Kidney epithelial cell (primary cell): ENCODE measurements around the gene CCR7. TPM values are rescaled to one million over a fixed set of nuclear protein-coding genes. Genes with fewer than 3 reads are reported as not detected.
"Not testable (repeated sequence)": the region's sequence is repeated elsewhere in the genome, so short reads cannot be mapped to it uniquely, and the experiment has no call there.

Source experiments
- DNase-seq: peaks from one replicate; pipeline ENCODE4 v3.0.0-alpha.2; 2010; ENCODE audit warnings: low read depth
- H3K27me3 ChIP-seq: 2 replicates; pipeline ENCODE4 v1.6.0; 2011; ENCODE audit warnings: low read length; ENCODE audit not compliant: control insufficient read depth, insufficient read depth
- H3K36me3 ChIP-seq: 2 replicates; pipeline ENCODE4 v1.5.1; 2011; ENCODE audit warnings: low read length; ENCODE audit not compliant: control insufficient read depth, insufficient read depth
- H3K4me3 ChIP-seq: 2 replicates; pipeline ENCODE4 v1.5.1; 2011; ENCODE audit warnings: low read depth, mild to moderate bottlenecking, control low read depth, low read length
- total RNA-seq: library from RNA; depleted of rRNA; stranded (reverse); fragments of >200 nt; gene quantifications from 2 replicates; pipeline ENCODE4 v1.2.3, GENCODE V29; 2015
- TF ChIP-seq, protein P1 (sequence below): IDR thresholded peaks from 2 replicates; pipeline ENCODE4 v1.5.1; 2011; ENCODE audit warnings: mild to moderate bottlenecking, moderate library complexity, low read length, control low read depth, inconsistent platforms; ENCODE audit not compliant: insufficient read depth, poor library complexity, severe bottlenecking

Gene CCR7
- total RNA-seq, 1 donor from 2014 or later, result not detected

DNA sequence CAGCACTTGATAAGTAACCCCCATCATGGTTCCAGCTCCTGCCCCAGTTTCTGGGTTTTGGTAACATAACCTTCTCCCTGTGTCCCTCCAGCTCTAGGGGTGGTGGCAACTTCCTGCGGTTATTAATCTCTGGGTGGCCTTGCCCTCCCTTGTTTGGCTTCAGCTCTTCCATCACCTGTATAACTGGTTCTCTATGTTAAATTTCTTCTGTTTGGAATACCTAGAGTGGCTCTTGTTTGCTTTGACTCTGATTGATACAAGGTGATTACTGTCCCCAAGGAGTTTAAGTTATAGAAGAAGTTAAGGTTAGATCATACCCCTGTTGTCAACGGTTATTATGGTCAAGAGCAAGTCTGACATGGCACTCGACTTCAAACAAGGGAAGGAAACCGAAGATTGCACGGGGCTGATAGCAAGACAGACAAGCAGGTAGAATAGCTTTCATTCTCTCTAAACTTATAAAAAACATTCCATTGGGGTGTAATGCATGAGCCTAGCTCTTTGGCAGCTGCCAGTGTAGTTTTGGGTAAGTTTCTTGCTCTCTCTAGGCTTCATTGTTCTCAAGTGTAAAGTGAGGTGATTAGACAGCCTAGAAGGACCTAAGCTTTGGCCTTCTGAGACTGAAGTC, 11.0 kb upstream of the CCR7 start:
- Histone ChIP-seq H3K27me3 (no peaks in the 10 kb centered on the region), H3K36me3 (no peaks in the 10 kb centered on the region), H3K4me3 (no peak overlapping the region)
- TF ChIP-seq, protein P1, sequence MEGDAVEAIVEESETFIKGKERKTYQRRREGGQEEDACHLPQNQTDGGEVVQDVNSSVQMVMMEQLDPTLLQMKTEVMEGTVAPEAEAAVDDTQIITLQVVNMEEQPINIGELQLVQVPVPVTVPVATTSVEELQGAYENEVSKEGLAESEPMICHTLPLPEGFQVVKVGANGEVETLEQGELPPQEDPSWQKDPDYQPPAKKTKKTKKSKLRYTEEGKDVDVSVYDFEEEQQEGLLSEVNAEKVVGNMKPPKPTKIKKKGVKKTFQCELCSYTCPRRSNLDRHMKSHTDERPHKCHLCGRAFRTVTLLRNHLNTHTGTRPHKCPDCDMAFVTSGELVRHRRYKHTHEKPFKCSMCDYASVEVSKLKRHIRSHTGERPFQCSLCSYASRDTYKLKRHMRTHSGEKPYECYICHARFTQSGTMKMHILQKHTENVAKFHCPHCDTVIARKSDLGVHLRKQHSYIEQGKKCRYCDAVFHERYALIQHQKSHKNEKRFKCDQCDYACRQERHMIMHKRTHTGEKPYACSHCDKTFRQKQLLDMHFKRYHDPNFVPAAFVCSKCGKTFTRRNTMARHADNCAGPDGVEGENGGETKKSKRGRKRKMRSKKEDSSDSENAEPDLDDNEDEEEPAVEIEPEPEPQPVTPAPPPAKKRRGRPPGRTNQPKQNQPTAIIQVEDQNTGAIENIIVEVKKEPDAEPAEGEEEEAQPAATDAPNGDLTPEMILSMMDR, result no peak
- no peak for DNase-seq

DNA sequence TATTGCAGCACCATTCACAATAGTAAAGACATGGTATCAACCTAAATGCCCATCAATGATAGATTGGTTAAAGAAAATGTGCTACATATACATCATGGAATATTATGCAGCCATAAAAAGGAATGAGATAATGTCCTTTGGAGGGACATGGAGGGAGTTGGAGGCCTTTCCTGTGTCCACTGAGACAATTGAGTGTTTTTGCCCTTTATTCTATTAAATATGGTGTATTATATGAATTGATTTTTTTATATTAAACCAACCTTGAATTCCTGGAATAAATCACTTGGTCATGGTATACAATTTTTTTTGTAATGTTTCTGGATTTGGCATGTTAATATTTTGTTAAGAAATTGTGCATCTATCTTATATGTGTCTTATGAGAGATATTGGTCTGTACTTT, 9.0 kb upstream of the CCR7 start:
- TF ChIP-seq, protein P1, result no peak
- Histone ChIP-seq H3K27me3 (peaks cover under 1% of the 10 kb centered on the region), H3K36me3 (no peaks in the 10 kb centered on the region), H3K4me3 (no peak overlapping the region)
- DNase-seq, result no peak

DNA sequence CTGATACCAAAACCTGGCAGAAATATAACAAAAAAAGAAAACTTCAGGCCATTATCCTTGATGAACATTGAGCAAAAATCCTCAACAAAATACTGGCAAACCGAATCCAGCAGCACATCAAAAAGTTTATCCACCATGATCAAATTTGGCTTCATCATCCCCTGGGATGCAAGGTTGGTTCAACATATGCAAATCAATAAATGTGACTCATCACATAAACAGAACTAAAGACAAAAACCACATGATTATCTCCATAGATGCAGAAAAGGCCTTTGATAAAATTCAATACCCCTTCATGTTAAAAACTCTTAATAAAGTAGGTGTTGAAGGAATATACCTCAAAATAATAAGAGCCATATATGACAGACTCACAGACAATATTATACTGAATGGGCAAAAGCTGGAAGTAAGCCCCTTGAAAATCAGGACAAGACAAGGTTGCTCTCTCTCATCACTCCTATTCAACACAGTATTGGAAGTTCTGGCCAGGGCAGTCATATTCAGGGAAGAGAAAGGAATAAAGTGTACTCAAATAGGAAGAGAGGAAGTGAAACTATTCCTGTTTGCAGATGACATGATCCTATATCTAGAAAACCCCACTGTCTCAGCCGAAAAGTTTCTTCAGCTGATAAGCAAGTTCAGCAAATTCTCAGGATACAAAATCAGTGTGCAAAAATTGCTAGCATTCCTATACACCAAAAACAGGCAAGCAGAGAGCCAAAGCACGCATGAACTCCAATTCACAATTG, 7.1 kb upstream of the CCR7 start:
- H3K4me3 ChIP-seq, DNase-seq, H3K27me3 ChIP-seq, H3K36me3 ChIP-seq: not testable (repeated sequence)

DNA sequence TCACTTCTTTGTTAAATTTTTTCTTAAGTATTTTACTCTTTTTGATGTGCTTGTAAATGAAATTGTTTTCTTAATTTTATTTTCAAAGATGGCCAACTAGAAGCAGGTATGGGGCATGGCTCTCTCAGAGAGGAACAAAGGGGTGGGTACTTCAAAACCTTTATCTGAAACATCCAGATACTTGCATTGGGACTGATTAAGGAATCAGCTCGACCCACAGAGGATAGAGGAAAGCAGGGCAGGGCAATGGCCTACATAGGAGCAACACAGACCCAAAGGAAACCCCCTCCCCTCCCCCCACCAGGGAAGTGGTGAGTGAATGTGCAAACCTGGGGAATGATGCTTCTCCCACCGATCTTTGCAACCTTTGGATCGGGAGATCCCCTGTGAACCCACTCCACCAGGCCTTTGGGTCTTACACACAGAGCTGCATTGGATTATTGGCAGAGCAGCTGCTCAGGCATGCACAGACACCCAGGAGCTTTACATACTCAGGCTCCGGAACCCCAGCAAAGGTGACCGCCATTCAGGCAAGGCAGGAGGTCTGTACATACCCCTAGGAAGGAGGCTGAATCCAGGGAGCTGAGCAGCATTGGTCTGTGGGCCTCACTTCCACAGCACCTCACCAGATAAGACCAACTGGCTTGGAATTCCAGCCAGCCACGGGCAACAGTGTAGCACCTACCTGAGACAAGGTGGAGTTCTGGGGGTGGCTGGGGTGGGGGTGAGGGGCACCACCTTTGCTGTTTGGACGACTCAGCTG, 3.0 kb upstream of the CCR7 start:
- Histone ChIP-seq H3K4me3 (no peak overlapping the region), H3K36me3 (no peaks in the 10 kb centered on the region), H3K27me3 (peaks cover 10% of the 10 kb centered on the region)
- TF ChIP-seq, protein P1, result no peak
- DNase-seq, result no peak

DNA sequence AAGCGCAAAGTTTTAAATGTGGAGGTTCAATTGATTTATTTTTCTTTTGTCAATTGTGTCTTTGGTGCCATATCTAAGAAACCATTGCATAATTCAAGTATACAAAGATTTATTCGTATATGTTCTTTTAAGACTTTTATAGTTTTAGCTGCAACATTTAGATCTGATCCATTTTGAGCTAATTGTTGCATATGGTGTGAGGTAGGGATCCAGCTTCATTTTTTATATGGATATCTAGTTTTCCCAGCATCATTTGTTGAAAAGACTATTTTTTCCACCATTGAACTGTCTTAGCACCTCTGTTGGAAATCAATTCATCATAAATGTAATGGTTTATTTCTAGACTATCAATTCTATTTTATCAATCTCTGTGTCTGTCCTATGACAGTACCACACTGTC, 2.1 kb upstream of the CCR7 start:
- Histone ChIP-seq H3K27me3 (peaks cover 10% of the 10 kb centered on the region), H3K36me3 (no peaks in the 10 kb centered on the region), H3K4me3 (no peak overlapping the region)
- TF ChIP-seq, protein P1, result no peak
- no peak for DNase-seq

DNA sequence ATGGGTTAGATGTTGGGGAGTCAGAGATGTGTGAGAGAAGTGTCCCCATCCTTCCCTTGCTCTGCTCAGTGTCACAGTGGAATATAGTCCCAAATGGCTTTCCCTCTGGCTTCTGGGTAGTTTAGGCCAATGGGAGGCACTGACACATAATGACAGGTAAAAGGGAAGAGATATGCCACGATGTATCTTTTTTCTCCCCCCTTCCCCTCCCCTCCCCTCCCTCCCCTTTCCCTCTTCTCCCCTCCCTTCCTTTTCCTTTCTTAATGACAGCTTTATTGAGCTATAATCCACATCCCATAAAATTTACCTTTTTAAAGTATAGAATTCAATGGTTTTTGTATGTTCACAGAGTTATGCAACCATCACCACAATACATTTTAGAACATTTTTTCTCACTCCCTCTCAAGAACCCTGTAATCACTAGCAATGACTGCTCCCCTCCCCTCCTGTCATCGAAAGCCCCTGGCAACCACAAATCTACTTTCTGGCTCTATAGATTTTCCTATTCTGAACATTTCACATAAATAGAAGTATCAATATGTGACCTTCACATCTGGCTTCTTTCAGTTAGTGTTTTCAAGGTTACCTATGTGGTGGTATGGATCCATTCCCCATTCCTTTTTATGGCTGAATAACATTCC, 617 bp upstream of the CCR7 start:
- peaks cover 10% of the 10 kb centered on the region for H3K27me3 ChIP-seq
- TF ChIP-seq, protein P1, result no peak
- H3K36me3 ChIP-seq, result no peaks in the 10 kb centered on the region
- no peak overlapping the region for H3K4me3 ChIP-seq
- no peak for DNase-seq
